CD14-positive monocyte (primary cell): ENCODE results near the gene FAF1. TPM values are rescaled to one million over a fixed set of nuclear protein-coding genes. Genes with fewer than 3 reads are reported as not detected.

ENCODE experiments used
- DNase-seq, 3 donors: peaks; one replicate each; pipeline ENCODE4 v3.0.0-alpha.2; 2011 to 2022
- H2AFZ ChIP-seq: 2 replicates; pipeline ENCODE4 v1.6.0; 2012; ENCODE audit warnings: mild to moderate bottlenecking, low read depth, low read length, inconsistent platforms; ENCODE audit not compliant: insufficient read depth, poor library complexity, severe bottlenecking
- H3K27ac ChIP-seq, 2 donors: 1 replicate in 1 of 2; 2 replicates in 1 of 2; pipeline ENCODE4 v1.5.1; 2012 to 2013; ENCODE audit warnings: low read length in 2 of 2, control low read depth in 1 of 2, inconsistent platforms in 1 of 2, low read depth in 1 of 2, mild to moderate bottlenecking in 1 of 2
- H3K27me3 ChIP-seq, 2 donors: one replicate each; pipeline versions ENCODE4 v1.6.0 to v1.6.1; 2011 to 2013; ENCODE audit warnings: low read length in 2 of 2; ENCODE audit not compliant: control insufficient read depth in 2 of 2, insufficient read depth in 2 of 2
- H3K36me3 ChIP-seq, 2 donors: replicated peaks in 1 of 2; 1 replicate in 1 of 2; 2 replicates in 1 of 2; pipeline versions ENCODE4 v1.5.1 to v1.6.1; 2012 to 2013; ENCODE audit warnings: low read length in 2 of 2, control low read depth in 1 of 2, inconsistent platforms in 1 of 2, mild to moderate bottlenecking in 1 of 2; ENCODE audit not compliant: insufficient read depth in 2 of 2, control insufficient read depth in 1 of 2
- H3K4me1 ChIP-seq, 2 donors: 1 replicate in 1 of 2; 2 replicates in 1 of 2; pipeline versions ENCODE4 v1.5.1 to v1.6.1; 2012 to 2013; ENCODE audit warnings: low read length in 2 of 2, control low read depth in 1 of 2, inconsistent platforms in 1 of 2, mild to moderate bottlenecking in 1 of 2, moderate library complexity in 1 of 2; ENCODE audit not compliant: insufficient read depth in 2 of 2, control insufficient read depth in 1 of 2
- H3K4me2 ChIP-seq: replicated peaks from 2 replicates; pipeline ENCODE3; 2012; ENCODE audit warnings: low read length, moderate library complexity, mild to moderate bottlenecking; ENCODE audit not compliant: poor library complexity, severe bottlenecking; ENCODE audit errors: extremely low read depth
- H3K4me3 ChIP-seq, 3 experiments: fragments of 200-600 bp in 1 of 3; sonication (generic) in 1 of 3; replicated peaks in 1 of 3; 1 replicate in 2 of 3; 2 replicates in 1 of 3; pipeline ENCODE4 v1.5.1; 2011 to 2013; ENCODE audit warnings: low read length in 3 of 3, mild to moderate bottlenecking in 3 of 3, control low read depth in 2 of 3, low read depth in 2 of 3, inconsistent platforms in 1 of 3, moderate library complexity in 1 of 3
- H3K79me2 ChIP-seq: 2 replicates; pipeline ENCODE4 v1.6.0; 2012; ENCODE audit warnings: mild to moderate bottlenecking, control low read depth, inconsistent platforms, low read length, moderate library complexity; ENCODE audit not compliant: insufficient read depth
- H3K9ac ChIP-seq: 2 replicates; pipeline ENCODE4 v1.6.0; 2017; ENCODE audit warnings: low read length, mild to moderate bottlenecking; ENCODE audit not compliant: insufficient read depth, poor library complexity, severe bottlenecking
- H3K9me3 ChIP-seq, 2 donors: replicated peaks in 1 of 2; 1 replicate in 1 of 2; 2 replicates in 1 of 2; pipeline versions ENCODE4 v1.5.1 to v1.6.1; 2012 to 2013; ENCODE audit warnings: low read length in 2 of 2, control low read depth in 1 of 2; ENCODE audit not compliant: control insufficient read depth in 1 of 2, insufficient read depth in 1 of 2
- H4K20me1 ChIP-seq: 2 replicates; pipeline ENCODE4 v1.6.0; 2012; ENCODE audit warnings: mild to moderate bottlenecking, low read length, control low read depth, moderate library complexity; ENCODE audit not compliant: insufficient read depth
- H3K27ac Mint-ChIP-seq, 7 donors: one replicate each; pipeline ENCODE4 v1.8.0; 2020; ENCODE audit warnings: mild to moderate bottlenecking in 7 of 7, mixed read lengths in 7 of 7, moderate library complexity in 6 of 7, inconsistent platforms in 2 of 7
- H3K27me3 Mint-ChIP-seq, 3 donors: one replicate each; pipeline ENCODE4 v1.8.0; 2021 to 2022; ENCODE audit warnings: low read depth in 3 of 3, mild to moderate bottlenecking in 3 of 3, mixed read lengths in 3 of 3, moderate library complexity in 3 of 3, inconsistent platforms in 1 of 3
- H3K36me3 Mint-ChIP-seq, 2 donors: one replicate each; pipeline ENCODE4 v1.8.0; 2020; ENCODE audit warnings: mixed read lengths in 2 of 2, inconsistent platforms in 1 of 2, mild to moderate bottlenecking in 1 of 2
- H3K4me1 Mint-ChIP-seq: one replicate; pipeline ENCODE4 v1.8.0; 2020; ENCODE audit warnings: mild to moderate bottlenecking, mixed read lengths
- H3K4me3 Mint-ChIP-seq, 2 donors: one replicate each; pipeline ENCODE4 v1.8.0; 2020; ENCODE audit warnings: mild to moderate bottlenecking in 2 of 2, mixed read lengths in 2 of 2, moderate library complexity in 1 of 2
- H3K9me3 Mint-ChIP-seq, 7 donors: one replicate each; pipeline ENCODE4 v1.8.0; 2020 to 2022; ENCODE audit warnings: mixed read lengths in 7 of 7, mild to moderate bottlenecking in 6 of 7, moderate library complexity in 6 of 7, inconsistent platforms in 2 of 7
- CTCF ChIP-seq: fragments of 200-600 bp; IDR thresholded peaks from one replicate; pipeline ENCODE4 v1.8.0; 2022; ENCODE audit warnings: antibody characterized with exemption, mild to moderate bottlenecking
- WGBS: methylation state at CpG from one replicate; pipeline ENCODE4 v1.1.5; 2013; ENCODE audit warnings: missing lambda C conversion rate; ENCODE audit not compliant: insufficient coverage; 5-methylcytosine and 5-hydroxymethylcytosine counted together
- intact Hi-C, 2 donors: fragments of 100-400 bp; cut with micrococcal nuclease; formaldehyde crosslinking; loops; one replicate each; pipeline versions ENCODE4 v1.15.0 to v1.15.1; 2023
- polyA plus RNA-seq, 3 donors: library from polyadenylated mRNA; depleted of rRNA in 1 of 3; unstranded in 2 of 3; stranded (reverse) in 1 of 3; fragments of 300-500 nt in 2 of 3; fragments of >200 nt in 1 of 3; fragmentation: Illumina TruSeq in 2 of 3; gene quantifications; 1 replicate in 2 of 3; 2 replicates in 1 of 3; pipeline ENCODE4 v1.2.3, GENCODE V29; 2012 to 2021

Gene FAF1
- polyA plus RNA-seq, 3 donors: 11.4 to 29.6 (median 16.9) TPM

- no peaks in the 10 kb centered on the region for H3K9me3 ChIP-seq
- 100% methylated on average over 2 of the region's 2 CpGs for WGBS
- no peak overlapping the region for H2AFZ ChIP-seq
- H3K4me2 ChIP-seq: no peak overlapping the region
- no peaks in the 10 kb centered on the region for H3K4me1 ChIP-seq
- DNase-seq: no peak
- TF ChIP-seq CTCF: no peak
- H3K4me1 Mint-ChIP-seq: no peaks in the 10 kb centered on the region
- intact Hi-C loops: no loop called here
- H3K27me3 ChIP-seq: no peaks in the 10 kb centered on the region
- H3K36me3 ChIP-seq: peaks cover 0 to 12% of the 10 kb centered on the region in 2 donors
- H3K27me3 Mint-ChIP-seq: peaks cover 0 to 2% (median 0%) of the 10 kb centered on the region in 3 donors
- H3K4me3 ChIP-seq: no peak overlapping the region
- no peak overlapping the region for H3K9ac ChIP-seq
- H3K27ac Mint-ChIP-seq: no peak overlapping the region
- no peak overlapping the region for H3K27ac ChIP-seq
- H4K20me1 ChIP-seq: no peaks in the 10 kb centered on the region
- peaks cover 0 to 3% (median 0%) of the 10 kb centered on the region in 7 donors for H3K9me3 Mint-ChIP-seq
- no peaks in the 10 kb centered on the region for H3K79me2 ChIP-seq
- peaks cover 14 to 32% of the 10 kb centered on the region in 2 donors for H3K36me3 Mint-ChIP-seq
- no peak overlapping the region for H3K4me3 Mint-ChIP-seq
Measured at GRCh38 chr1:50644447-50645105, 315.5 kb downstream of the FAF1 start.

- Mint-ChIP-seq H3K36me3 (peaks cover 4 to 8% of the 10 kb centered on the region in 2 donors), H3K4me1 (peaks cover 6% of the 10 kb centered on the region), H3K27ac (no peak overlapping the region), H3K4me3 (no peak overlapping the region), H3K27me3 (no peaks in the 10 kb centered on the region), H3K9me3 (no peaks in the 10 kb centered on the region)
- H3K9me3 ChIP-seq: no peaks in the 10 kb centered on the region
- H3K4me3 ChIP-seq: no peak overlapping the region
- TF ChIP-seq CTCF: no peak
- no peaks in the 10 kb centered on the region for H4K20me1 ChIP-seq
- no peaks in the 10 kb centered on the region for H3K79me2 ChIP-seq
- DNase-seq: no peak
- intact Hi-C loops: no loop called here
- no peak overlapping the region for H3K27ac ChIP-seq
- no peaks in the 10 kb centered on the region for H3K4me1 ChIP-seq
- no peak overlapping the region for H2AFZ ChIP-seq
- H3K9ac ChIP-seq: no peak overlapping the region
- no peaks in the 10 kb centered on the region for H3K27me3 ChIP-seq
- no peak overlapping the region for H3K4me2 ChIP-seq
- WGBS: no CpG with 5 or more reads among the region's 1 CpG
- no peaks in the 10 kb centered on the region for H3K36me3 ChIP-seq
Measured at GRCh38 chr1:50637460-50637859, 322.6 kb downstream of the FAF1 start.
